Stimulated activated CD4-positive, alpha-beta T cell treated with anti-CD3 and anti-CD28 coated beads, Interleukin-15, amount 100 ng/mL, for 1 hour (primary cell): ENCODE measurements around the gene ZNF22.
"Not testable (repeated sequence)": the region's sequence is repeated elsewhere in the genome, so short reads cannot be mapped to it uniquely, and the experiment has no call there.

Source experiments
- DNase-seq, 2 donors: peaks; one replicate each; pipeline ENCODE4 v3.0.0-alpha.2; 2020; ENCODE audit warnings: low read depth in 1 of 2, low spot score in 1 of 2

Gene ZNF22

DNA sequence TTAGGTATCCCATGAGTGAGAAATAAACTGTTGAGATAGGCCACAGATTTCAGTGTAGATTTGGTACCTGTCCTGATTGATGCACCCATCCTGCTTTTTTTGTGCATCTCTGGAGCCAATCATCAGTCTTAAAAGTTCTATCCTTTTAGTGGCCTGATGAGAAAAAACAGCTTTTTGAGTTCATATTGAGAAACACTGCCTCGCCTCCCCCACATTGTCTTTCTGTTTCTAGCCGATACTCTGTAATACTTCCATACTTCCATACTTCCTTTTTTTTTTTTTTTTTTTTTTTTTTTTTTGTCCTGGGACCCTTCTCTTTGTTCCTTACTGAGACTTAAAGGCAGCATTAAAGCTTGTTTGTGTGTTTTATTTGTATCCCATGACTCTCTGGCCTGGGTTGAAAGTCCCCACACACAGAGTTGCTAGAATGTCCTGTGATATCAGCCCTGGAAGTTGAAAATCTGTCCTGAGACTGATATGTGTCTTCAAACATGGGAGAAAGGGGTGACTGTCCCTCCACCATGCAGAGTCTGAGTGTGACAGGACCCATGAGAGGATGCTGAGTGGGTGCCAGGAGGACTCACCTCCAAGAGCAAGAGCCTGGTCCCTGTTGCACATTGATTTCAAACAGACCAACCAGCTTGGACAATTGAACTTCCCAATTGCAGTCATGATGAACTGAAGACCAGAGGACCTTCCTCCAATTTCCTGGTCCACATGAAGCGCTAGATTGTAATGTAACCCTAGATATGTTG, 5.7 kb downstream of the ZNF22 start:
- no peak for DNase-seq

DNA sequence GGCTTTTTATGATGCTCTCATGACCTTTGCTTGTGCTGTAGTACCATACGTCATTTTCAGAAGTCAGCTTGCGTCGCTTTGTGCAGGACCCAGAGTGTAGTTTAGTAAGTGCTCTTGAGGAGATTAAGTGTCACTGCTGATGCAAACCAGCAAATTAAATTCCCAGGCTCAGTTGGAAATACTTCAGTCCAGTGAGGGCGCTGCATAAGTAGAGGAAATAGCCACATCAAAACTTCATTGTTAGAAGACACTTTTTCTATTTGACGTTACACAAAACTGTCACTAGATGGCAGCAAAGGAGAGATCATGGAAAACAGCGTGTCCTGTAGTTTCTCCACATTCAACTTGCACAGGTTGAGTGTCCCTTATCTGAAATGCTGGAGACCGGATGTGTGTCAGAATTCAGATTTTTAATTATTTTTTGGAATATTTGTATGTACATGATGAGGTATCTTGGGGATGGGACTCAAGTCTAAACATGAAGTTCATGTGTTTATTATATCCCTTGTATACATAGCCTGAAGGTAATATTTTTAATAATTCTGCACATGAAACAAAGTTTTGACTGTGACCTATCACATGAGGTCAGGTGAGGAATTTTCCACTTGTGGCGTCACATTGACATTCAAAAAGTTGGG, 7.9 kb downstream of the ZNF22 start:
- DNase-seq, result no peak

DNA sequence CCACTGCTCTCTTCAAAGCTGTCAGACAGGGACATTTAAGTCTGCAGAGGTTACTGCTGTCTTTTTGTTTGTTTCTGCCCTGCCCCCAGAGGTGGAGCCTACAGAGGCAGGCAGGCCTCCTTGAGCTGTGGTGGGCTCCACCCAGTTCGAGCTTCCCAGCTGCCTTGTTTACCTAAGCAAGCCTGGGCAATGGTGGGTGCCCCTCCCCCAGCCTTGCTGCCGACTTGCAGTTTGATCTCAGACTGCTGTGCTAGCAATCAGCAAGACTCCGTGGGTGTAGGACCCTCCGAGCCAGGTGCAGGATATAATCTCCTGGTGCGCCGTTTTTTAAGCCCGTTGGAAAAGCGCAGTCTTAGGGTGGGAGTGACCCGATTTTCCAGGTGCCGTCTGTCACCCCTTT, 13.8 kb downstream of the ZNF22 start:
- DNase-seq, result not testable (repeated sequence)

DNA sequence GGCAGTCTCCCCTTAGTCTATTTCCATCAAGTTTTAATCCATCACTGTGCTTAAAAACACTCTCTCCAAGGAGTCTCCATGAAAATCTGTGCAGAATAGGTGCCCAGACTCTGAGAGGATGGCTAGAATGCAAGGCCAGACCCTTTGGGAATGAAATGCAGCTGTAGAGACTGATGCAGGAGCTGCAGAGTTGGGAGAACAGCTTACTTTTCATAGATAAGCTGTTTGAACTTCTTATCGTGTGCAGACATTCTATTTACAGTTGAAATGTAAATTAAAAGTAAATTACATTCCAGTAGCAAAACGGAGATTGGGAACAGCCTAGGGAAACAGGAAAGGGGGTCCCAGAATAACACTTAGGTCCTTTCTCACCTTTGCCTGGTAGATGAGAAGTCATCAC, 14.9 kb downstream of the ZNF22 start:
- DNase-seq, result no peak

DNA sequence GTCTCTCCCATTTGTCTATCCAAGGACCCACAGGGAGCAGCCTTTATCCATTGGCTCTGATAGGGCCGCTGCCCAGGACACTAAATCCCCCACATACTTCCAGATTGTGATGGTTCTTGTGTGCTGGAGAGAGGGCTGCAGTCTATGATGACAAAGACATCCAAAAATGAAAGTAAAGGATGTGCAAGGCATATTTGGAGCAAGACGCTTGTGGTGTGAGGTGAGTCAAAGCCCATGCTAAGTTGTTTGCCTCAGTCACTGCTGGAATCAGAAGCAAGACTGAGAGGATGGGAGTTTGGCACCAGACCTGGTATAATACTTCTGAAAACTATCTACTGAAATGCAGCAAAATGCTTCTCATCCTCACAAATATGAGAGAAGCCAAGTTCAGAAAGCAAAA, 22.7 kb downstream of the ZNF22 start:
- no peak for DNase-seq

DNA sequence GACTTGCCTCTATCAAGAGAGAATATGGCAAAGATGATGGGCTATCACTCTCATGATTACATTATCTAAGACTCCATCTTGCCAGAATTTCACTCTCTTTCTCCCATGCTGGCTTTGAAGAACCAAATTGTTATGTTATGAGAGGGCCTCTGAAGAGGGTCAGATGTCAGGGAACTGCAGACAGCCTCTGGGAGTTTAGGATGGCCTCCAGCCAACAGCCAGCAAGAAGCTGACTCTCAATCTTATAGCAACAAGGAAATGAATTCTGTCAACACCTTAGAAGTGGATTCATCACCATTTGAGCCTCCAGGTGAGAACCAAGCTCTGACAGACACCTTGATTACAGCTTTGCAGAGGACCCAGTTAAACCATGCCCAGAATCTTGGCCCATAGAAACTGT, 33.6 kb downstream of the ZNF22 start:
- DNase-seq, result no peak

DNA sequence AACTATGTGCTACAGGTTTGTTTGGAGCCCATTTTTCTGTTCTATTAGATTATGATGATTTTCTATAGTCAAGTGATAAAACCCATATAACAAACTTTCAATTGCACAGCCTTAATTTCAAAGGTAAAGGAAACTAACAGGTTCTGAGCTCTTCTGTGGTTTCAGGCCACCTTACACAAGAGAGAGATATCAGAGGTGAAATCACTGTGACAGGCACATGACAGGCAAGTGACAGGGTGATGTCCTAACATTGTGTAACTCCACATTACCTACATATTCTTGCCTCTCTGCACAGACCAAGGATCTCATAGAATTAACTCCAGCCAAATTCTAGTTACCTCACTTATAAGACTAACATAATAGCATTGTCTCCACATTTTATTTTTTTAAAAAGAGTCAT, 35.0 kb downstream of the ZNF22 start:
- DNase-seq, result no peak

DNA sequence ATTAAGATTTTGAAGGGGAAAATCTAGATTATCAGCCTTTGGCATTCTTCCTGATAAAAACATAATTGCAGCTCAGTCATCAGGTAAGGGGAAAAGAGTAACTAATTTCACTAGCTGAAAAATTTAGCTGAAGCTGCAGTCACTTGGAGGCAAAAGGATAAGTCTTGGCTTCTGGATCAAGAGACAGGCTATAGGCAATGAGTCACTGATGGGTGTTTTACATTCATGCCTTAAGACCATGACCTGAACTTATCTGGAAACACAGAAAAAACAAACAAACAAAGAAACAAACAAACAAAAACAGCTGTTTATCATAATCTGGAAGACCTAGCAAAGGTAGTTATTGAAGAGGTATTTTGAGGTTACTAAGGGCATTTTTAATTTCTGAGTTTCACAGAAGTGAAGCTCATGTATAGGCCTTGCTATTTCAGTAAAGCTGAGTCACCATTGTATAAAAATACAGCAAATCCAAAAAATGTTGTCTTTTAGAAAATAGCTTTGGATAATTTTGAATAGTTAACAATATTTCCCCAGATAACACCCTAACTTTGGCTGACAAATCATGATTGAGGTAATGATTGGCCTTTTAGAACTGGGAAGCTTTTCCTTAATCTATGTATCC, 40.3 kb downstream of the ZNF22 start:
- no peak for DNase-seq

DNA sequence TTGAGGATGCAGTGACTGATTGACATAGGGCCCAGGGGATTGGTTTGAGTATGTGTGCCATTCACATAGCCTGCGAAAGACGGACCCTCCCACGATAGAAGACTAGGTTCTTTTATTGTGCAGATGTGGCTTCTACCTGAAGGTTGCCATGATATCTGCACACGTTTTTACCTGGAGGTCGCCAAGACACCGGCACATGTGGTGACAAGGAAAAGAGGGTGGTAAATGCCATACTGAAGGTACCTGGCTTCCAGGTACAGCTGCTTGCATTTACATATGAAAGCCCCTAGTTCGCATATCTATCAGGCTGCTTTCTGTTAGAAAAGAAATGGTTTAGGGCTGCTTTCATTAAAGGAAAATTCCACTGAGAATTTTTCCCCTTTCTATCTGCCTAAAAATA, 43.6 kb downstream of the ZNF22 start:
- DNase-seq, result no peak

DNA sequence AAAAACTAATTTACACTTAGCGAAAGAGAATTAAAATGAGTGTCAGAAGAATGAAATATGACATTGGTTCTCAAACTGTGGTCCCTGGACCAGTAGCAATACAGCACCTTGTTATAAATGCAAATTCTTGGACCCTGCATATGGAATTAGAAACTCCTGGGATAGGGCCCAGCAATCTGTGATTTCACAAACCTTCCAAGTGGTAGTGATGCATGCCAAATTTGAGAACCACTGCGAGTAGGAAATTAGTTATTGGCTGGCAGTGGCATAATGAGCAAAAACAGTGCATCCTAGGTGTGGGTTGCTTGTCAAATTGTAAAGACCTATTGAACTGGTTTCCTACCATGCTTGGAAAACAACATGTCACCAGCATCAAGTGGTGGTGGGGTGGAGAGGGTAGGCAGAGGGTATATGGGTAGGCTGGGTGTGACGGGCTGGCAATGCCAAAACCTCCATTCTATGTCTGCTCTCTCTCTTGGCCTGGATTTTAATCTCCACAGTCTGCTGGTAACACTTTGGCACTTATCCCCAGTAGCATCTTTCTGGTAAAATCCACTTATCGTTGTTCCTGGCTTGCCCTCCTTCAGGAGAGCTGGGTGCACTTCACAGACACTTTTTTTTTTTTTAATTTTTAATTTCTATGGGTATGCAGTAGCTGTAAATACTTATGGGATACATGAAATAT, 50.0 kb downstream of the ZNF22 start:
- no peak for DNase-seq

DNA sequence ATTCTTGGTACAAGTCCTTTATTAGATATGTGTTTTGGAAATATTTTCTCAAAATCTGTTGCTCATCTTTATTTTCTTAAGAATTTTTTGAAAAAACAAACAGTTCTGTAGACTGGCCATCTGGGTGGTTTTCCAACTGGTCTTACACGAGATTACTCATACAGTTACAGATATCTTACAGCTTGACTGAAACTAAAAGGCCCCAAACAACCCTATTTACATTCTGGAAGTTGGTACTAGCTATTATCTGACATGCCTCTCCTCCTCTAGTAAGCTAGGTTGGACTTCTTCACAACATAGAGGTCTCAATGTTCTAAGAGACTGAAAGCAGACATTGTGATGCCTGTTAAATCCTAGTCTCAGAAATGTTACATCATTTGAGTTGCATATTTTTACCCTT, 52.0 kb downstream of the ZNF22 start:
- DNase-seq, result no peak

DNA sequence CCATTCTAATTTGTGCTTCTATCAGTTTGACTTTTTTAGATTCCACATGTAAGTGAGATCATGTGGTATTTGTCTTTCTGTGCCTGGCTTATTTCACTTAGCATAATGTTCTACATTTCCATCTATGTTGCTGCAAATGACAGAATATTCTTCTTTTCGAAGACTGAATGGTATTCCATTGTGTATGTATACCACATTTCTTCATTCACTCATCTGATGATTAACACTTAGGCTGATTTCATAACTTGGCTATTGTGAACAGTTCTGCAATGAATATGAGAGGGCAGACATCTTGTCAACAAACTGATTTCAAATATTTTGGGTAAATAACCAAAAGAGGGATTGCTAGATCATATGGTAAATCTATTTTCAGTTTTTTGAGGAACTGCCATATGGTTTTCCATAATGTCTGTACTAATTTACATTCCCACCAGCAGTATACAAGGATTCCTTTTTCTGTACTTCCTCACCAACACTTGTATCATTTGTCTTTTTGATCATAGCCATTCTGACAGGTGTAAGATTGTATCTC, 52.9 kb downstream of the ZNF22 start:
- no peak for DNase-seq
